Measurements from ENCODE around the gene BTNL3.

The BTNL3 gene

GRCh38 chr5:181047288-181047687 is 58.6 kb downstream of the BTNL3 start:
- no peak for DNase-seq (ENCODE audit: low read depth)

- no peak for DNase-seq (ENCODE audit: low read depth)
These were observed 59.3 kb downstream of the BTNL3 start for GRCh38 chr5:181047921-181048320.

DNA sequence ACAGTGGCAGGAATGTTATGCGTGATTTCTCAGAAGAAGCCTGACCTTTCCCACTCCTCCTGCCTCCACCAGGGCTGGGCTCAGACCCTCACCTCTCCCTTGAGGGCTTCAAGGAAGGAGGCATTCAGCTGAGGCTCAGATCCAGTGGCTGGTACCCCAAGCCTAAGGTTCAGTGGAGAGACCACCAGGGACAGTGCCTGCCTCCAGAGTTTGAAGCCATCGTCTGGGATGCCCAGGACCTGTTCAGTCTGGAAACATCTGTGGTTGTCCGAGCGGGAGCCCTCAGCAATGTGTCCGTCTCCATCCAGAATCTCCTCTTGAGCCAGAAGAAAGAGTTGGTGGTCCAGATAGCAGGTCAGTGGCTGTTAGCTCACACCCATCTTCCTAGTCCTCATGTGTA is 61.4 kb downstream of the BTNL3 start:
- no peak for DNase-seq (ENCODE audit: low read depth)

- no peak for DNase-seq (ENCODE audit: low read depth)
These were observed 63.4 kb downstream of the BTNL3 start for GRCh38 chr5:181051841-181052671.

DNA sequence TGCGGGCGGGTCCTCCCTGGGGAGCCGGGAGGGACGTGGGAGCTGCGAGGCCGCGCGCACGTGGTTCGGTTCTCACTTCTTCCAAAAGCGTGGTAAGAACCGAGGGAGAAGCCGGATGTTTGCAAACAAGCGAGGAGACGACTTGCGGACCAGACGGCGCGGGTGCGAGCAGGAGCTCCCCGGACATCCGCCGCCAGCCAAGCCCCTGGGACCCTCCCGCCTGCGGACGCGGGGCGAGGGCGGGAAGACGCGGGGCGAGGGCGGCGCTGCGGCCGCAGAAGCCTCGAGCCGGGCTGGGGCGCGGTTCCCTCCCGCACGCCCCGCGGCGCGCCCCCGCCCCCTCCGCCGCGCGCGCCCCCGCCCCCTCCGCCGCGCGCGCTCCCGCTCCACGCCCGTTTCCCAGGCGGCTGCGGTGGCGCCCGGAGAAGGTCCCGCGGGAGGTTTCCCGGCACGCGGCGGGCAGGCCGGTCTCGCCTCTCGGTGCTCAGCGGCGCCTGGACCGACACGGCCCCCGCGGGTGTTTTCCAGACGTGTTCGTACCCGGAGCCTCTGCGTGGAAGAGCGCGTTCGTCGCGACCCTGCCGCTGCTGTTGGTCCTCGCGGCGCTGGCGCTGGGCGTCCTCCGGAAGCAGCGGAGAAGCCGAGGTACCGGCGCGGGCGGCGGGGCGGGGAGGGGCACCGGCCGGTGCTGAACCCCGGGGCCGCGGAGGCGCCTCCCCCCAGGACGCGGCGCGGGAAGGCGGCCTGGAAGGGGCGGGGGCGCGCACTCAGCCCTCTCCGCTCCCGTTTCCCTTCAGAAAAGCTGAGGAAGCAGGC is 64.2 kb downstream of the BTNL3 start:
- DNase-seq (ENCODE audit: low read depth), result no peak

GRCh38 chr5:181053488-181054121 is 65.0 kb downstream of the BTNL3 start:
- DNase-seq (ENCODE audit: low read depth), result no peak

GRCh38 chr5:181054138-181054537 is 65.5 kb downstream of the BTNL3 start:
- no peak for DNase-seq (ENCODE audit: low read depth)

DNA sequence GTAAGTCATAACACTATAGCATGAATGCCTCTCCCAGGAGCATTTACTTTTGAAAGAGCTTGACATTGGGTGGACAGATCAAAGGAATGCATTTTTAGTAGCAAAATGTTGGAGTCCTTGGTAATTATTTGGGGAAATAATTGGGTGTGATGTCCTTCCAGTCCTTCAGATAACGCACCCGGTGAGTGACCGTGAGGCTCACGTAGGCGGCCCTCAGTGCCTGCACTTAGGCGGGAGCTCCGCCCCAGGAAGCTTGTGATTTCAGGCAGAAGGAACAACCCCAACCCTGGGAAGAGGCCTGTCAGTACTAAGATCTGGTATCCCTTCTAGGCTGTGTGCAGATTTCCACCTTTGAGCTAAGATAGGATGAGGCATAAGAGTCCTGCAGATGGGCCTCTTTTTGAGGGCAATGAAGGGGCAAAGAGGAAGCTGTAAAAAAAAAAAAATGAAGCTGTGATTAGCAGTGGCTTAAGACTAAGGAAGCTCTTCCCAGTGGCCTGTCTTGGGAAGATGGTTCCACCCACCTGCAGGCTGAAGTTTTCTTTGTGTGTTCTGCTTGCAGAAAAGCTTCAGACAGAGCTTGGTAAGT is 66.3 kb downstream of the BTNL3 start:
- DNase-seq (ENCODE audit: low read depth), result no peak

Data from activated T-cell treated with anti-CD3 and anti-CD28 coated beads for 24 hours (primary cell).